Sciatic nerve (tissue), 2 donors: Measurements from ENCODE around the gene EEF1AKMT4. TPM values are rescaled to one million over a fixed set of nuclear protein-coding genes. Genes with fewer than 3 reads are reported as not detected.

Experiments used
- ATAC-seq: fragments of 200-7000 bp; cut with Tn5 transposase; one replicate; pipeline ENCODE4 v1.9.1; 2020; ENCODE audit warnings: mild to moderate bottlenecking, moderate library complexity
- DNase-seq: peaks from one replicate; pipeline ENCODE4 v3.0.0-alpha.2; 2020; ENCODE audit warnings: low spot score
- intact Hi-C: fragments of 100-400 bp; cut with DNase I; formaldehyde crosslinking; loops from one replicate; pipeline ENCODE4 v1.14.2; 2022
- total RNA-seq: library from RNA; stranded (reverse); fragmentation: NEBNext Ultra II Directional; extraction: Animal tissue kit (Norgen Biotek cat#: 25700); gene quantifications from one replicate; pipeline ENCODE4 v1.2.1, GENCODE V29; 2021
- donor health status: DM: no; HTN: no; CAD: no.
- donor health status: DM: no; HTN: no; CAD: no.

Gene EEF1AKMT4
- total RNA-seq = 1.3 TPM

GRCh38 chr3:184249412-184250166, at the start of gene EEF1AKMT4:
Gene EEF1AKMT4, plus strand, starts transcription at chr3:184249672. Its CDS starts 23 bp downstream, at chr3:184249695.
- intact Hi-C loops = no loop called here
- ATAC-seq (peak; percentile 100), DNase-seq (peak; percentile 95)

- intact Hi-C loops = no loop called here
- no peak for DNase-seq
- no peak for ATAC-seq
These were observed 48.6 kb upstream of the EEF1AKMT4 start for GRCh38 chr3:184200825-184201224.

- ATAC-seq = no peak
- intact Hi-C loops = no loop called here
- DNase-seq = no peak
These were observed 45.9 kb upstream of the EEF1AKMT4 start for GRCh38 chr3:184203526-184203925.

- ATAC-seq = peak; percentile 85
- intact Hi-C loops = no loop called here
- peak; percentile 37 for DNase-seq
These were observed 40.1 kb upstream of the EEF1AKMT4 start for GRCh38 chr3:184209146-184209923.

GRCh38 chr3:184211297-184211696, 38.2 kb upstream of the EEF1AKMT4 start:
- ATAC-seq (no peak), DNase-seq (no peak)
- intact Hi-C loops = no loop called here

GRCh38 chr3:184211718-184212117, 37.8 kb upstream of the EEF1AKMT4 start:
- no peak for DNase-seq
- intact Hi-C loops = no loop called here
- no peak for ATAC-seq

GRCh38 chr3:184218814-184219213, 30.7 kb upstream of the EEF1AKMT4 start:
- no peak for ATAC-seq
- DNase-seq = no peak
- intact Hi-C loops = no loop called here

GRCh38 chr3:184222521-184222920, 27.0 kb upstream of the EEF1AKMT4 start:
- ATAC-seq = no peak
- intact Hi-C loops = no loop called here
- no peak for DNase-seq

- intact Hi-C loops = no loop called here
- DNase-seq = no peak
- ATAC-seq = no peak
These were observed 25.5 kb upstream of the EEF1AKMT4 start for GRCh38 chr3:184223946-184224345.

- ATAC-seq = no peak
- intact Hi-C loops = no loop called here
These were observed 22.0 kb upstream of the EEF1AKMT4 start for GRCh38 chr3:184227481-184227935.

GRCh38 chr3:184228376-184229137, 20.9 kb upstream of the EEF1AKMT4 start:
- DNase-seq (peak; percentile 48), ATAC-seq (peak; percentile 22)
- intact Hi-C loops = no loop called here

More at GRCh38 chr3:184227481-184227935, 22.0 kb upstream of the EEF1AKMT4 start:
- peak; percentile 54 for DNase-seq

GRCh38 chr3:184229394-184230080, 19.9 kb upstream of the EEF1AKMT4 start, which contains the start of gene VWA5B2:
Gene VWA5B2, plus strand, starts transcription at chr3:184229585. Its CDS starts 944 bp downstream, at chr3:184230529.
- ATAC-seq (peak; percentile 75), DNase-seq (peak; percentile 63)
- intact Hi-C loops = no loop called here

- intact Hi-C loops = no loop called here
- ATAC-seq (no peak), DNase-seq (peak; percentile 52)
These were observed 19.3 kb upstream of the EEF1AKMT4 start for GRCh38 chr3:184230081-184230602.

GRCh38 chr3:184230603-184231528, 18.6 kb upstream of the EEF1AKMT4 start:
- no peak for ATAC-seq
- DNase-seq = peak; percentile 27
- intact Hi-C loops = no loop called here

- peak; percentile 13 for DNase-seq
- intact Hi-C loops = no loop called here
- no peak for ATAC-seq
These were observed 17.8 kb upstream of the EEF1AKMT4 start for GRCh38 chr3:184231671-184232070.

GRCh38 chr3:184233127-184233843, 16.2 kb upstream of the EEF1AKMT4 start:
- ATAC-seq (no peak), DNase-seq (peak; percentile 46)
- intact Hi-C loops = no loop called here

- no peak for ATAC-seq
- intact Hi-C loops = no loop called here
- DNase-seq = peak; percentile 58
These were observed 15.2 kb upstream of the EEF1AKMT4 start for GRCh38 chr3:184234224-184234623.
